Panc1 (cell line): ENCODE measurements around the gene ADSS1.

ENCODE experiments used
- CTCF ChIP-seq: fragments of 450-650 bp; IDR thresholded peaks from 2 replicates; pipeline ENCODE4 v1.5.1; 2017; ENCODE audit warnings: mild to moderate bottlenecking
- POLR2AphosphoS5 ChIP-seq: IDR thresholded peaks from 2 replicates; pipeline ENCODE4 v1.6.1; 2012; ENCODE audit warnings: mild to moderate bottlenecking, low read depth, low read length, moderate library complexity
- SIN3A ChIP-seq: IDR thresholded peaks from 2 replicates; pipeline ENCODE4 v1.6.1; 2012; ENCODE audit warnings: low read depth, mild to moderate bottlenecking, low read length, moderate library complexity, borderline replicate concordance; ENCODE audit not compliant: insufficient read depth

- no peak for TF ChIP-seq CTCF
- TF ChIP-seq SIN3A: no peak
- no peak for TF ChIP-seq POLR2AphosphoS5
Observed at GRCh38 chr14:104777808-104778249, 53.8 kb downstream of the ADSS1 start.
